Hematopoietic multipotent progenitor cell treated with erythropoietin and hydrocortisone succinate and interleukin-3 and kit ligand, for 15 days (in vitro differentiated cells): ENCODE data around the gene NLGN1.

Experiments
- DNase-seq: peaks from one replicate; pipeline ENCODE4 v3.0.0-alpha.2; 2015; ENCODE audit warnings: low spot score

The NLGN1 gene

GRCh38 chr3:174335324-174335723 is 937.8 kb downstream of the NLGN1 start:
- no peak for DNase-seq

GRCh38 chr3:174335910-174336309 is 938.4 kb downstream of the NLGN1 start:
- no peak for DNase-seq
